Measurements from ENCODE around the gene TMEM38A. TPM values are rescaled to one million over a fixed set of nuclear protein-coding genes. Genes with fewer than 3 reads are reported as not detected.

TMEM38A gene
- 1 to 10 TPM; 1.8 to 6.0 (median 2.2) TPM for total RNA-seq

DNA sequence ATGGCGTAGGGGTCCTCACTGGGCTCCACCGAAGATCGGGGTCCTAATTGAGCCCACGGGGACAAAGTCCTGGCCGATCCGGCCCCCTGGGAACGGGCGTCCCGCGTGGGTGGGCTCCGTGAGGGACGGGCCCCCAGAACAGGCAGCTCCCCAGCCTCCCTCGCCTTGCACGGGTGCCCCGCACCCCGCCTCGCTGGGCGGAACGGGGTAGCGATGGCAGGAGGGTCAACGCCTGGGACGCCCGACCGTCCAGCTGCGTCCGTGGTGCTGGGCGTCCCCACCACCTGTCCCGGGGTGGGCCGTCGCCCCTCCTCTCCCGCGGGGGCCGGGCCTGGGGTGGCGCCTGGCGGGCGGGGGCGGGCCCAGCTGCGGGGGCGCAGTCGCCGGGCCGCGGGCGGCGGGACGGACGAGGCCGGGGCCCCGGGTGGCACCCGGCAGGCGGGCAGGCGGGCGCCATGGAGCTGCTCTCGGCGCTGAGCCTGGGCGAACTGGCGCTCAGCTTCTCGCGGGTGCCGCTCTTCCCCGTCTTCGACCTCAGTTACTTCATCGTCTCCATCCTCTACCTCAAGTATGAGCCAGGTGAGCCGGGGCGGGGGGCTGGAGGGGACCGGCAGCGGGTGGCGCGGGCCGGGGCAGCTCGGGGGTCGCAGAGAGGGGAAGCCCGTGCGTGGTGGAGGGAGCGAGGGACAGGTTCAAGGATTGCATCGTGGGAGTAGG is at the start of gene TMEM38A:
Gene TMEM38A, plus strand, starts transcription at position 377 of the 717 bp plus-strand sequence. Its CDS starts 79 bp downstream, at position 456.
- no peak for TF ChIP-seq CTCF (IDR thresholded peaks at IDR 0.05; ENCODE audit: low read depth)

GRCh38 chr19:16612636-16613035 is 48.3 kb upstream of the TMEM38A start:
- TF ChIP-seq CTCF (IDR thresholded peaks at IDR 0.05; ENCODE audit: low read depth) = no peak

- no peak for TF ChIP-seq CTCF (IDR thresholded peaks at IDR 0.05; ENCODE audit: low read depth)
These were observed 47.1 kb upstream of the TMEM38A start for GRCh38 chr19:16613841-16614240.

DNA sequence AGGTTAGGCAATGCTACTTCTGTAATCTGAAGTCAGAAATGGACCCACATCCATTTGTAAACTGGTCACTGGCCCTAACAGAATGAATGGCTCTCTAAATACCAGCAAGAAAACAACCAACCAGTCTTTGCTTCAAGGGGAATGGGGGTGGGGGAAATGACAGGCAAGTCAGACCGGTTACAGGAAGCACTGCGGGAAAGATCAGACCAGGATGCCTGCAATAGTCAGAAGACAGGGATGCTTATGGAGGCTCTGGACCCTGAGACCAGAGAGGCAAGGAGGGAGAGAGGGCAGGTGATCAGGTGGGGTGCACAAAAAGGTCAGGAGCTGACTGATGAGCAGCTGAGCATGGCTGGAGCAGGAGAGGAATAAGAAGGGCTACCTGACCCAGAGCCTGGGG is 46.0 kb upstream of the TMEM38A start:
- TF ChIP-seq CTCF (IDR thresholded peaks at IDR 0.05; ENCODE audit: low read depth) = no peak

- no peak for TF ChIP-seq CTCF (IDR thresholded peaks at IDR 0.05; ENCODE audit: low read depth)
These were observed 45.1 kb upstream of the TMEM38A start for GRCh38 chr19:16615808-16616207.

DNA sequence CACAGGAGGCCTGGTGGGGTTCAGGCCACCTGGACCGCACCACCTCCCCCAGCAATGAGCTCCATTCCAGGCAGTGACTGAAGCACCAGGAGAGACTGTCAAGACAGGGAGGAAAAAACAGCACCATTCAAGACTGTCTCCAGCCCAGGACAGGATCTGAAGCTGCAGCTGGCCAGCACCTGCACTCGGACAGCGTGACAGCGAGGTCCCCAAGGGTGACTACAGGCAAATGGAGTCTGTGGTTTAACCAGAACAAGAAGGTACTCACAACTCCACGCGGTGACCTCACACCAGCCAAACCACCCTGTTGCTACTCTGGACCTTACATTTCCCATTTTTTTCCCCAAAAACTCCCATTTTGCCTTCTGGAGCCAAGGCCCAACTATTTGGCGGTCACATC is 42.7 kb upstream of the TMEM38A start:
- no peak for TF ChIP-seq CTCF (IDR thresholded peaks at IDR 0.05; ENCODE audit: low read depth)

GRCh38 chr19:16619457-16619856 is 41.5 kb upstream of the TMEM38A start:
- no peak for TF ChIP-seq CTCF (IDR thresholded peaks at IDR 0.05; ENCODE audit: low read depth)

All from subcutaneous adipose tissue (tissue), 4 donors.